ENCODE data around the gene GH1.
"Not testable (repeated sequence)": the region's sequence is repeated elsewhere in the genome, so short reads cannot be mapped to it uniquely, and the experiment has no call there.

GH1 gene

DNA sequence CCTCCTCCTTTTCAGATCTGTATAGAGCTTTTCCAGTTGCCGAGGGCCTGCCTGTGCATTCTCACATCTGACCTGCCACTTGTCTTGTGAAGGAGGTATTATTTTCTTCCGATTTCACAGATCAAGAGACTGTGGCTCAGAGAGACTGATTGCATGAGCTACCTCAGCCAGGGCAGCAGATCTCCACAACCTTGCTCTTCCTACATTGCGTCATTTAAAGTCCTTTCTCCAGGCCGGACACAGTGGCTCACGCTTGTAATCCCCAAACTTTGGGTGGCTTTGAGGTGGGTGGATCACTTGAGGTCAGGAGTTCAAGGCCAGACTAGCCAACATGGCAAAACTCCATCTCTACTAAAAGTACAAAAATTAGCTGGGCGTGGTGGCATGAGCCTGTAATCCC lies 1.4 kb upstream of the GH1 start:
- not testable (repeated sequence) for H4K20me1 ChIP-seq (ENCODE audit: insufficient read depth, low read length, poor library complexity, severe bottlenecking); H3K9me2 ChIP-seq (replicated peaks; ENCODE audit: low read depth, low read length); H3K27me3 ChIP-seq (ENCODE audit: insufficient read depth, low read length, poor library complexity, severe bottlenecking); H3K9me3 ChIP-seq (ENCODE audit: insufficient read depth, low read depth, low read length); H3K9ac ChIP-seq (ENCODE audit: low read depth, low read length, poor library complexity, severe bottlenecking); H3K4me3 ChIP-seq (ENCODE audit: low read length, poor library complexity, severe bottlenecking); H3K4me2 ChIP-seq (ENCODE audit: low read depth, low read length, poor library complexity, severe bottlenecking); H2AFZ ChIP-seq (ENCODE audit: low read length); H3K79me2 ChIP-seq (ENCODE audit: insufficient read depth, low read length); H3K36me3 ChIP-seq (ENCODE audit: insufficient read depth, low read length); H3F3A ChIP-seq (ENCODE audit: low read depth)
- peaks cover 13% of the 10 kb centered on the region for H3K4me1 ChIP-seq (ENCODE audit: insufficient read depth, low read length, poor library complexity, severe bottlenecking)

DNA sequence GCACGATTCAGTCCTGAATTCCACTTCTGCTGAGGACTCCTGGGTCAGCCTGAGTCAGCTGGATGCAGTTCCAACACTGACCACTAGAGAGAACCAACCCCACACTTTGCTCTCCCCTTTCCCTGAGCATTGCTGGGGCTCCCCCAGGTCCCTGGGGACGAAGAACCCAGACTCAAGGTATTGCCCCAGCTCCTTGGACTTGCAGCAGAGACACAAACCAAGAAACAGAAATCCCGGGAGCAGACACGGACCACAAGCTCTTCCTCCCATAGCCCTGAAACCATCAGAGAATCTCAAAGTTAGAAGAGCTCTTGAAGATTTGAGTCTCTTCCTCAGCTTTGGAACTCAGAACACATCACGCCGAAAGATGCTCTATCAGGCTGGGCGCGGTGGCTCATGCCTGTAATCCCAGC lies 678 bp upstream of the GH1 start:
- no peaks in the 10 kb centered on the region for H3K79me2 ChIP-seq (ENCODE audit: insufficient read depth, low read length)
- H3F3A ChIP-seq (ENCODE audit: low read depth) = no peaks in the 10 kb centered on the region
- H3K4me1 ChIP-seq (ENCODE audit: insufficient read depth, low read length, poor library complexity, severe bottlenecking) = peaks cover 13% of the 10 kb centered on the region
- no peaks in the 10 kb centered on the region for H3K36me3 ChIP-seq (ENCODE audit: insufficient read depth, low read length)
- H3K9ac ChIP-seq (ENCODE audit: low read depth, low read length, poor library complexity, severe bottlenecking) = no peak overlapping the region
- H3K27me3 ChIP-seq (ENCODE audit: insufficient read depth, low read length, poor library complexity, severe bottlenecking) = no peaks in the 10 kb centered on the region
- peak; percentile 96 for TF ChIP-seq CTCF (conservative IDR thresholded peaks at IDR 0.05; ENCODE audit: low read length)
- TF ChIP-seq EZH2phosphoT487 (IDR thresholded peaks at IDR 0.05; ENCODE audit: borderline replicate concordance) = no peak
- H3K4me3 ChIP-seq (ENCODE audit: low read length, poor library complexity, severe bottlenecking) = no peak overlapping the region
- no peaks in the 10 kb centered on the region for H3K9me3 ChIP-seq (ENCODE audit: insufficient read depth, low read depth, low read length)
- H3K9me2 ChIP-seq (replicated peaks; ENCODE audit: low read depth, low read length) = no peaks in the 10 kb centered on the region
- no peaks in the 10 kb centered on the region for H4K20me1 ChIP-seq (ENCODE audit: insufficient read depth, low read length, poor library complexity, severe bottlenecking)
- peak overlapping the region; percentile 19 for H3K4me2 ChIP-seq (ENCODE audit: low read depth, low read length, poor library complexity, severe bottlenecking)
- no peak overlapping the region for H2AFZ ChIP-seq (ENCODE audit: low read length)

GRCh38 chr17:63918305-63918704 lies 334 bp downstream of the GH1 start:
- no peaks in the 10 kb centered on the region for H3K9me2 ChIP-seq (replicated peaks; ENCODE audit: low read depth, low read length)
- H3K4me3 ChIP-seq (ENCODE audit: low read length, poor library complexity, severe bottlenecking) = no peak overlapping the region
- TF ChIP-seq CTCF (conservative IDR thresholded peaks at IDR 0.05; ENCODE audit: low read length) = no peak
- no peak for TF ChIP-seq EZH2phosphoT487 (IDR thresholded peaks at IDR 0.05; ENCODE audit: borderline replicate concordance)
- no peak overlapping the region for H2AFZ ChIP-seq (ENCODE audit: low read length)
- no peaks in the 10 kb centered on the region for H3K9me3 ChIP-seq (ENCODE audit: insufficient read depth, low read depth, low read length)
- peaks cover 13% of the 10 kb centered on the region for H3K4me1 ChIP-seq (ENCODE audit: insufficient read depth, low read length, poor library complexity, severe bottlenecking)
- no peak overlapping the region for H3K4me2 ChIP-seq (ENCODE audit: low read depth, low read length, poor library complexity, severe bottlenecking)
- H4K20me1 ChIP-seq (ENCODE audit: insufficient read depth, low read length, poor library complexity, severe bottlenecking) = no peaks in the 10 kb centered on the region
- no peaks in the 10 kb centered on the region for H3F3A ChIP-seq (ENCODE audit: low read depth)
- no peak overlapping the region for H3K9ac ChIP-seq (ENCODE audit: low read depth, low read length, poor library complexity, severe bottlenecking)
- H3K36me3 ChIP-seq (ENCODE audit: insufficient read depth, low read length) = no peaks in the 10 kb centered on the region
- no peaks in the 10 kb centered on the region for H3K79me2 ChIP-seq (ENCODE audit: insufficient read depth, low read length)
- no peaks in the 10 kb centered on the region for H3K27me3 ChIP-seq (ENCODE audit: insufficient read depth, low read length, poor library complexity, severe bottlenecking)

- H3K36me3 ChIP-seq (ENCODE audit: insufficient read depth, low read length) = no peaks in the 10 kb centered on the region
- no peaks in the 10 kb centered on the region for H3K9me3 ChIP-seq (ENCODE audit: insufficient read depth, low read depth, low read length)
- no peak overlapping the region for H2AFZ ChIP-seq (ENCODE audit: low read length)
- H3K4me3 ChIP-seq (ENCODE audit: low read length, poor library complexity, severe bottlenecking) = no peak overlapping the region
- no peaks in the 10 kb centered on the region for H3F3A ChIP-seq (ENCODE audit: low read depth)
- no peaks in the 10 kb centered on the region for H3K9me2 ChIP-seq (replicated peaks; ENCODE audit: low read depth, low read length)
- no peak overlapping the region for H3K9ac ChIP-seq (ENCODE audit: low read depth, low read length, poor library complexity, severe bottlenecking)
- no peak overlapping the region for H3K4me2 ChIP-seq (ENCODE audit: low read depth, low read length, poor library complexity, severe bottlenecking)
- no peaks in the 10 kb centered on the region for H3K79me2 ChIP-seq (ENCODE audit: insufficient read depth, low read length)
- no peaks in the 10 kb centered on the region for H4K20me1 ChIP-seq (ENCODE audit: insufficient read depth, low read length, poor library complexity, severe bottlenecking)
- H3K4me1 ChIP-seq (ENCODE audit: insufficient read depth, low read length, poor library complexity, severe bottlenecking) = peaks cover 13% of the 10 kb centered on the region
- no peaks in the 10 kb centered on the region for H3K27me3 ChIP-seq (ENCODE audit: insufficient read depth, low read length, poor library complexity, severe bottlenecking)
- TF ChIP-seq CTCF (conservative IDR thresholded peaks at IDR 0.05; ENCODE audit: low read length) = no peak
- no peak for TF ChIP-seq EZH2phosphoT487 (IDR thresholded peaks at IDR 0.05; ENCODE audit: borderline replicate concordance)
Measured at GRCh38 chr17:63917646-63918045, 993 bp downstream of the GH1 start.

- not testable (repeated sequence) for H3K9me3 ChIP-seq (ENCODE audit: insufficient read depth, low read depth, low read length); H3K27me3 ChIP-seq (ENCODE audit: insufficient read depth, low read length, poor library complexity, severe bottlenecking); H4K20me1 ChIP-seq (ENCODE audit: insufficient read depth, low read length, poor library complexity, severe bottlenecking); H3K4me2 ChIP-seq (ENCODE audit: low read depth, low read length, poor library complexity, severe bottlenecking); H3K9ac ChIP-seq (ENCODE audit: low read depth, low read length, poor library complexity, severe bottlenecking); H3K36me3 ChIP-seq (ENCODE audit: insufficient read depth, low read length); H3K79me2 ChIP-seq (ENCODE audit: insufficient read depth, low read length); H3K4me3 ChIP-seq (ENCODE audit: low read length, poor library complexity, severe bottlenecking); H3K9me2 ChIP-seq (replicated peaks; ENCODE audit: low read depth, low read length); H3F3A ChIP-seq (ENCODE audit: low read depth); H2AFZ ChIP-seq (ENCODE audit: low read length)
- H3K4me1 ChIP-seq (ENCODE audit: insufficient read depth, low read length, poor library complexity, severe bottlenecking) = peaks cover 13% of the 10 kb centered on the region
Measured at GRCh38 chr17:63917206-63917605, 1.4 kb downstream of the GH1 start.
